Mucosa of descending colon (tissue), 3 donors: ENCODE data around the gene GNRH2. TPM values are rescaled to one million over a fixed set of nuclear protein-coding genes. Genes with fewer than 3 reads are reported as not detected.

Experiments
- ATAC-seq: fragments of 200-7000 bp; cut with Tn5 transposase; one replicate; pipeline ENCODE4 v1.9.1; 2020; ENCODE audit warnings: mild to moderate bottlenecking, moderate library complexity
- DNase-seq, 3 donors: peaks; one replicate each; pipeline ENCODE4 v3.0.0-alpha.2; 2020
- H3K36me3 ChIP-seq: fragments of 200-600 bp; one replicate; pipeline ENCODE4 v1.8.0; 2021; ENCODE audit warnings: low read depth, mild to moderate bottlenecking
- H3K4me1 ChIP-seq: fragments of 200-600 bp; one replicate; pipeline ENCODE4 v1.8.0; 2021; ENCODE audit warnings: low read depth, mild to moderate bottlenecking
- H3K4me3 ChIP-seq: fragments of 200-600 bp; one replicate; pipeline ENCODE4 v1.8.0; 2021; ENCODE audit warnings: mild to moderate bottlenecking
- H3K9me3 ChIP-seq: fragments of 200-600 bp; one replicate; pipeline ENCODE4 v1.8.0; 2021; ENCODE audit warnings: mild to moderate bottlenecking
- CTCF ChIP-seq: fragments of 200-600 bp; IDR thresholded peaks from one replicate; pipeline ENCODE4 v1.8.0; 2022; ENCODE audit warnings: antibody characterized with exemption, mild to moderate bottlenecking
- intact Hi-C, 2 donors: fragments of 100-400 bp; cut with DNase I in 1 of 2; cut with micrococcal nuclease in 1 of 2; formaldehyde crosslinking; loops; one replicate each; pipeline versions ENCODE4 v1.11.0 to v1.11.1; 2022; cut with DNase I, micrococcal nuclease
- total RNA-seq, 3 donors: library from RNA; stranded (reverse); fragmentation: NEBNext Ultra II Directional in 2 of 3; extraction: Animal tissue kit (Norgen Biotek cat#: 25700) in 2 of 3; gene quantifications; one replicate each; pipeline versions ENCODE4 v1.2.1 to v1.2.4, GENCODE V29; 2021 to 2023
- donor health status: DM: no; HTN: no; CAD: no; lungs with moderate emphysema.
- donor health status: DM: no; HTN: no; CAD: no.
- donor health status: DM: no; HTN: yes; CAD: no.

Gene GNRH2
- total RNA-seq, 3 donors from 2014 or later = 1.1 TPM; not detected in 2

- Histone ChIP-seq H3K36me3 (no peaks in the 10 kb centered on the region), H3K4me3 (no peak overlapping the region), H3K9me3 (no peaks in the 10 kb centered on the region), H3K4me1 (no peaks in the 10 kb centered on the region)
- TF ChIP-seq CTCF = no peak
- no peak for ATAC-seq
- intact Hi-C loops = no loop called here
- no peak for DNase-seq
These were observed 51.6 kb downstream of the GNRH2 start for GRCh38 chr20:3094848-3095629.

Other genes with a start within 250 kb of the GNRH2 start
- 1 to 10 TPM in 2 of 3 donors, not detected in 1; 1.7 to 7.1 TPM for gene CPXM1, start 243.0 kb upstream of the GNRH2 start, total RNA-seq
- not detected for gene C20orf141, start 228.6 kb upstream of the GNRH2 start, total RNA-seq
- not detected for gene TMEM239, start 227.3 kb upstream of the GNRH2 start, total RNA-seq
- gene PCED1A, start 203.0 kb upstream of the GNRH2 start, total RNA-seq = 10 to 100 TPM; 21.1 to 35.0 (median 29.6) TPM
- gene VPS16, start 202.9 kb upstream of the GNRH2 start, total RNA-seq = 10 to 100 TPM; 36.9 to 52.0 (median 38.5) TPM
- gene PTPRA, start 170.1 kb upstream of the GNRH2 start, total RNA-seq = 10 to 100 TPM; 39.0 to 64.7 (median 59.3) TPM
- 10 to 100 TPM; 29.6 to 47.9 (median 32.9) TPM for gene MRPS26, start 2.4 kb downstream of the GNRH2 start, total RNA-seq
- gene OXT, start 28.0 kb downstream of the GNRH2 start, total RNA-seq = under 1 TPM in 1 of 3 donors, not detected in 2; 0.66 TPM
- gene AVP, start 41.1 kb downstream of the GNRH2 start, total RNA-seq = not detected
- 10 to 100 TPM; 15.5 to 17.7 (median 16.0) TPM for gene FASTKD5, start 116.2 kb downstream of the GNRH2 start, total RNA-seq
- gene UBOX5, start 116.2 kb downstream of the GNRH2 start, total RNA-seq = 1 to 10 TPM; 5.9 to 9.2 (median 8.5) TPM
- 1 to 10 TPM; 4.2 to 9.9 (median 8.0) TPM for gene LZTS3, start 129.9 kb downstream of the GNRH2 start, total RNA-seq
- gene DDRGK1, start 161.1 kb downstream of the GNRH2 start, total RNA-seq = 10 to 100 TPM; 51.3 to 80.3 (median 62.9) TPM
- gene ITPA, start 165.9 kb downstream of the GNRH2 start, total RNA-seq = 10 to 100 TPM; 29.8 to 44.7 (median 43.8) TPM
- 1 to 10 TPM in 2 of 3 donors, under 1 TPM in 1; 0.31 to 1.2 (median 1.1) TPM for gene SLC4A11, start 195.6 kb downstream of the GNRH2 start, total RNA-seq